ENCODE measurements around the gene KRT15.

GRCh38 chr17:41540921-41541625 is 22.4 kb upstream of the KRT15 start:
- TF ChIP-seq HDAC6 (IDR thresholded peaks at IDR 0.05; ENCODE audit: low read depth, low read length) (no peak), MTA2 (IDR thresholded peaks at IDR 0.05; ENCODE audit: low read depth) (0 out of 2 replicates have a peak, but pooled peaks have one; percentile 10), KLF13 (tag; IDR thresholded peaks at IDR 0.05; ENCODE audit: borderline replicate concordance, low read depth) (no peak), ZNF263 (CRISPR knock-in tag; IDR thresholded peaks at IDR 0.05; ENCODE audit: borderline replicate concordance) (no peak)
